K562 (cell line): ENCODE measurements around the gene AFF1. TPM values are rescaled to one million over a fixed set of nuclear protein-coding genes. Genes with fewer than 3 reads are reported as not detected.

Experiments
- DDX20 ChIP-seq: fragments of 450-650 bp; IDR thresholded peaks from 2 replicates; pipeline ENCODE4 v1.6.1; 2016; ENCODE audit warnings: missing genetic modification characterization, low read depth, mild to moderate bottlenecking, missing compliant biosample characterization, moderate library complexity
- E2F8 ChIP-seq: fragments of 450-650 bp; IDR thresholded peaks from 2 replicates; pipeline ENCODE4 v1.7.1; 2018; ENCODE audit warnings: mild to moderate bottlenecking, low read depth; ENCODE audit not compliant: partially characterized antibody
- HDAC3 ChIP-seq: fragments of 450-650 bp; IDR thresholded peaks from 2 replicates; pipeline ENCODE4 v1.6.1; 2018; ENCODE audit warnings: borderline replicate concordance, mild to moderate bottlenecking, moderate library complexity; ENCODE audit not compliant: partially characterized antibody
- MYBL2 ChIP-seq, 2 experiments: fragments of 450-650 bp in 1 of 2; sonication (generic) in 1 of 2; formaldehyde crosslinking in 1 of 2; IDR thresholded peaks; 2 replicates each; pipeline versions ENCODE4 v1.6.1 to v1.8.1; 2017 to 2022; ENCODE audit warnings: borderline replicate concordance in 1 of 2, inconsistent platforms in 1 of 2, low read depth in 1 of 2, mild to moderate bottlenecking in 1 of 2, missing genetic modification reagents in 1 of 2, moderate library complexity in 1 of 2
- NR3C1 ChIP-seq: sonication (generic); formaldehyde crosslinking; IDR thresholded peaks from 2 replicates; pipeline ENCODE4 v1.8.1; 2022; ENCODE audit warnings: missing genetic modification reagents
- PURB ChIP-seq: sonication (generic); formaldehyde crosslinking; IDR thresholded peaks from 2 replicates; pipeline ENCODE4 v1.9.0; 2021; ENCODE audit warnings: low read depth, mild to moderate bottlenecking, missing genetic modification reagents
- TRIM28 ChIP-seq: fragments of 450-650 bp; IDR thresholded peaks from 2 replicates; pipeline ENCODE4 v1.6.1; 2017
- ZNF407 ChIP-seq: fragments of 450-650 bp; IDR thresholded peaks from 2 replicates; pipeline ENCODE4 v1.6.1; 2016; ENCODE audit warnings: low read depth
- polyA plus RNA-seq, 8 experiments: library from polyadenylated mRNA; depleted of rRNA in 4 of 8; stranded (reverse) in 5 of 8; unstranded in 3 of 8; fragments of >200 nt; fragmentation: Nextera tagmentation in 2 of 8; fragmentation: Illumina TruSeq in 1 of 8; extraction: Ambion mirVana in 2 of 8; extraction: Trizol in 1 of 8; gene quantifications; 2 replicates each; pipeline versions ENCODE4 v1.2.1 to v1.2.3, GENCODE V29; 2011 to 2014; ENCODE audit warnings: inconsistent platforms in 1 of 8, missing spikeins in 1 of 8
- total RNA-seq, 7 experiments: library from RNA; depleted of rRNA in 6 of 7; stranded (reverse); fragments of >200 nt in 6 of 7; fragmentation: Illumina TruSeq in 2 of 7; extraction: Trizol in 2 of 7; gene quantifications; 2 replicates each; pipeline versions ENCODE4 v1.2.1 to v1.2.3, GENCODE V29; 2011 to 2021; ENCODE audit warnings: low replicate concordance in 1 of 7
- TF ChIP-seq, protein P1 (sequence below): sonication (generic); formaldehyde crosslinking; IDR thresholded peaks from 2 replicates; pipeline ENCODE4 v1.9.0; 2022; ENCODE audit warnings: mild to moderate bottlenecking, missing genetic modification reagents
- TF ChIP-seq, protein P2 (sequence below): fragments of 450-650 bp; conservative IDR thresholded peaks from 2 replicates; pipeline ENCODE4 v1.6.1; 2016; ENCODE audit warnings: missing genetic modification characterization, low read depth, mild to moderate bottlenecking, missing compliant biosample characterization, moderate library complexity
- TF ChIP-seq, protein P3 (sequence below): fragments of 250-450 bp; sonication (Bioruptor Pico); IDR thresholded peaks from 2 replicates; pipeline ENCODE4 v1.5.0; 2021

Gene AFF1
- total and polyA plus RNA-seq, 9 of the 15 experiments (the other 6 are each of a cell fraction or from before 2014, with no cell fraction given), result 4.1 to 47.5 (median 17.2) TPM

- TF ChIP-seq E2F8 (no peak), MYBL2 (IDR thresholded peaks at IDR 0.05; ENCODE audit: low read depth) (no peak), MYBL2 (CRISPR knock-in tag; IDR thresholded peaks at IDR 0.05; ENCODE audit: borderline replicate concordance) (no peak), PURB (CRISPR knock-in tag) (no peak), DDX20 (tag) (no peak), ZNF407 (no peak), NR3C1 (CRISPR knock-in tag) (peak; percentile 91), HDAC3 (no peak), TRIM28 (no peak)
- TF ChIP-seq, protein P1, sequence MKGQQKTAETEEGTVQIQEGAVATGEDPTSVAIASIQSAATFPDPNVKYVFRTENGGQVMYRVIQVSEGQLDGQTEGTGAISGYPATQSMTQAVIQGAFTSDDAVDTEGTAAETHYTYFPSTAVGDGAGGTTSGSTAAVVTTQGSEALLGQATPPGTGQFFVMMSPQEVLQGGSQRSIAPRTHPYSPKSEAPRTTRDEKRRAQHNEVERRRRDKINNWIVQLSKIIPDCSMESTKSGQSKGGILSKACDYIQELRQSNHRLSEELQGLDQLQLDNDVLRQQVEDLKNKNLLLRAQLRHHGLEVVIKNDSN (CRISPR knock-in tag), result no peak
- TF ChIP-seq, protein P2, sequence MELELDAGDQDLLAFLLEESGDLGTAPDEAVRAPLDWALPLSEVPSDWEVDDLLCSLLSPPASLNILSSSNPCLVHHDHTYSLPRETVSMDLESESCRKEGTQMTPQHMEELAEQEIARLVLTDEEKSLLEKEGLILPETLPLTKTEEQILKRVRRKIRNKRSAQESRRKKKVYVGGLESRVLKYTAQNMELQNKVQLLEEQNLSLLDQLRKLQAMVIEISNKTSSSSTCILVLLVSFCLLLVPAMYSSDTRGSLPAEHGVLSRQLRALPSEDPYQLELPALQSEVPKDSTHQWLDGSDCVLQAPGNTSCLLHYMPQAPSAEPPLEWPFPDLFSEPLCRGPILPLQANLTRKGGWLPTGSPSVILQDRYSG (tag), result no peak
- TF ChIP-seq, protein P3, sequence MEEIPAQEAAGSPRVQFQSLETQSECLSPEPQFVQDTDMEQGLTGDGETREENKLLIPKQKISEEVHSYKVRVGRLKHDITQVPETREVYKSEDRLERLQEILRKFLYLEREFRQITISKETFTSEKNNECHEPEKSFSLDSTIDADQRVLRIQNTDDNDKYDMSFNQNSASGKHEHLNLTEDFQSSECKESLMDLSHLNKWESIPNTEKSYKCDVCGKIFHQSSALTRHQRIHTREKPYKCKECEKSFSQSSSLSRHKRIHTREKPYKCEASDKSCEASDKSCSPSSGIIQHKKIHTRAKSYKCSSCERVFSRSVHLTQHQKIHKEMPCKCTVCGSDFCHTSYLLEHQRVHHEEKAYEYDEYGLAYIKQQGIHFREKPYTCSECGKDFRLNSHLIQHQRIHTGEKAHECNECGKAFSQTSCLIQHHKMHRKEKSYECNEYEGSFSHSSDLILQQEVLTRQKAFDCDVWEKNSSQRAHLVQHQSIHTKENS (CRISPR knock-in tag), result no peak
Observed at GRCh38 chr4:86891762-86892635, 42.8 kb upstream of the AFF1 start, which contains the start of gene C4orf36 (continued).
